Suprapubic skin (tissue), 4 donors: Measurements from ENCODE around the gene BBS1.

Experiments used
- CTCF ChIP-seq, 2 donors: fragments of 200-600 bp in 1 of 2; fragments of 450-650 bp in 1 of 2; sonication (generic) in 1 of 2; IDR thresholded peaks; one replicate each; pipeline ENCODE4 v1.5.1; 2016 to 2019; ENCODE audit warnings: antibody characterized with exemption in 2 of 2, mild to moderate bottlenecking in 1 of 2, moderate library complexity in 1 of 2
- POLR2A ChIP-seq, 2 donors: fragments of 450-650 bp; IDR thresholded peaks; one replicate each; pipeline ENCODE4 v1.6.1; 2017; ENCODE audit warnings: antibody characterized with exemption in 2 of 2, mild to moderate bottlenecking in 2 of 2, moderate library complexity in 2 of 2
- POLR2AphosphoS5 ChIP-seq, 3 donors: sonication (generic); formaldehyde crosslinking; IDR thresholded peaks; one replicate each; pipeline ENCODE4 v1.6.1; 2017; ENCODE audit warnings: antibody characterized with exemption in 3 of 3

DNA sequence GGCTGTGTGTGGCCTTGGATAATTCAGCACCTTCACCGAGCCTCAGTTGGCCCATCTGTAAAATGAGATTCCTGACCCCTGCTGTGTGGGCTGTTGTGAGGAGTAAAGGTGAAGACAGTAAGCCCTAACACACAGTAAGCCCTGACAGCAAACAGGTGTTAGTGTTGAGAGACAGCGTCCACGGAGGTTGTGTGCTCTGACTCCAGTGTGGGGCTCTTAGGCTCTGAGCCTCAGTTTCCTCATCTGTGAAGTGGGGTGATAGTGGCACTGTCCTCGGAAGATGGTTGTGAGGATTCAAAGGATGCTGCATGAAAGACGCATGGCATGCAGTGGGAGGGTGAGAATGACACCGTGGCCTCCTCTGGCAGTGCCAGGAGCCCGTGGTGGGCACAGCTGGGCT is 16.0 kb upstream of the BBS1 start:
- TF ChIP-seq CTCF (IDR thresholded peaks at IDR 0.05) (no peak), POLR2AphosphoS5 (IDR thresholded peaks at IDR 0.05) (no peak), POLR2A (IDR thresholded peaks at IDR 0.05) (no peak)
